ENCODE measurements around the gene MEF2D.

Gene MEF2D

GRCh38 chr1:156443286-156443685 is 57.3 kb downstream of the MEF2D start:
- DNase-seq (ENCODE audit: low spot score): no peak

GRCh38 chr1:156440654-156441437 is 59.7 kb downstream of the MEF2D start:
- no peak for DNase-seq (ENCODE audit: low spot score)

GRCh38 chr1:156439777-156440183 is 60.8 kb downstream of the MEF2D start:
- DNase-seq (ENCODE audit: low spot score): no peak

- DNase-seq (ENCODE audit: low spot score): no peak
These were observed 61.4 kb downstream of the MEF2D start for GRCh38 chr1:156439036-156439776.

- no peak for DNase-seq (ENCODE audit: low spot score)
These were observed 62.1 kb downstream of the MEF2D start for GRCh38 chr1:156438278-156438987.

GRCh38 chr1:156437037-156437867 is 63.3 kb downstream of the MEF2D start:
- no peak for DNase-seq (ENCODE audit: low spot score)

- no peak for DNase-seq (ENCODE audit: low spot score)
These were observed 64.2 kb downstream of the MEF2D start for GRCh38 chr1:156436141-156437036.

- peak; percentile 59 for DNase-seq (ENCODE audit: low spot score)
These were observed 64.9 kb downstream of the MEF2D start for GRCh38 chr1:156435545-156436140.

- no peak for DNase-seq (ENCODE audit: low spot score)
These were observed 65.5 kb downstream of the MEF2D start for GRCh38 chr1:156434989-156435544.

GRCh38 chr1:156433602-156434001 is 67.0 kb downstream of the MEF2D start:
- no peak for DNase-seq (ENCODE audit: low spot score)

GRCh38 chr1:156433032-156433431 is 67.5 kb downstream of the MEF2D start:
- DNase-seq (ENCODE audit: low spot score): no peak

GRCh38 chr1:156432669-156433018 is 67.9 kb downstream of the MEF2D start:
- no peak for DNase-seq (ENCODE audit: low spot score)

- no peak for DNase-seq (ENCODE audit: low spot score)
These were observed 68.6 kb downstream of the MEF2D start for GRCh38 chr1:156431769-156432668.

GRCh38 chr1:156431366-156431765 is 69.2 kb downstream of the MEF2D start:
- no peak for DNase-seq (ENCODE audit: low spot score)

- DNase-seq (ENCODE audit: low spot score): no peak
These were observed 69.7 kb downstream of the MEF2D start for GRCh38 chr1:156430866-156431265.

- no peak for DNase-seq (ENCODE audit: low spot score)
These were observed 70.3 kb downstream of the MEF2D start for GRCh38 chr1:156430303-156430702.

- DNase-seq (ENCODE audit: low spot score): no peak
These were observed 71.1 kb downstream of the MEF2D start for GRCh38 chr1:156429313-156430060.

- DNase-seq (ENCODE audit: low spot score): no peak
These were observed 71.8 kb downstream of the MEF2D start for GRCh38 chr1:156428746-156429288.
